ENCODE data around the gene YTHDC1. TPM values are rescaled to one million over a fixed set of nuclear protein-coding genes. Genes with fewer than 3 reads are reported as not detected.

Gene YTHDC1
- total RNA-seq, 2 experiments from 2014 or later, result 383 to 389 TPM

GRCh38 chr4:68264875-68265565 is 84.9 kb downstream of the YTHDC1 start:
- intact Hi-C loops (cut with DNase I, micrococcal nuclease), result no loop called here
- H3K4me3 Mint-ChIP-seq, result no peak overlapping the region
- Histone ChIP-seq H3K27ac (ENCODE audit: low read depth in 1 of 2, low read length in 2 of 2) (no peak overlapping the region), H3K4me3 (ENCODE audit: low read length) (no peak overlapping the region), H3K36me3 (ENCODE audit: insufficient read depth, low read length) (no peaks in the 10 kb centered on the region), H3K27me3 (ENCODE audit: control insufficient read depth in 1 of 2, insufficient read depth in 2 of 2, low read length in 2 of 2) (no peaks in the 10 kb centered on the region), H3K4me1 (ENCODE audit: insufficient read depth, low read length) (no peaks in the 10 kb centered on the region), H3K9me3 (ENCODE audit: control insufficient read depth in 1 of 2, insufficient read depth in 1 of 2, low read length in 2 of 2) (no peaks in the 10 kb centered on the region)
- H3K4me1 Mint-ChIP-seq (ENCODE audit: low read depth), result no peaks in the 10 kb centered on the region
- ChIA-PET POLR2A (no interaction called here), CTCF (no interaction called here)
- TF ChIP-seq CTCF (IDR thresholded peaks at IDR 0.05), result no peak
- ATAC-seq (ENCODE audit: poor library complexity) (no peak), DNase-seq (no peak)
- H3K27me3 Mint-ChIP-seq, result no peaks in the 10 kb centered on the region
- H3K9me3 Mint-ChIP-seq, result no peaks in the 10 kb centered on the region
- no peaks in the 10 kb centered on the region for H3K36me3 Mint-ChIP-seq (ENCODE audit: low read depth)
- no peak overlapping the region for H3K27ac Mint-ChIP-seq

Other genes with a start within 250 kb of the YTHDC1 start
- gene TMPRSS11F, start 220.2 kb downstream of the YTHDC1 start, total RNA-seq, result not detected
- not detected for gene TMPRSS11B, start 104.4 kb downstream of the YTHDC1 start, total RNA-seq
- not detected for gene TMPRSS11E, start 97.4 kb upstream of the YTHDC1 start, total RNA-seq
- gene UGT2B17, start 226.2 kb upstream of the YTHDC1 start, total RNA-seq, result not detected

Measured in CD4-positive, alpha-beta T cell (primary cell).